HG02973 (cell line): Measurements from ENCODE around the gene SZRD1.
A peak's percentile ranks its signal among the peaks of the same experiment; 100 is the strongest.

Experiments
- ATAC-seq: cut with Tn5 transposase; IDR thresholded peaks from one replicate; pipeline ENCODE4 v1.9.1; 2021; ENCODE audit warnings: moderate library complexity; ENCODE audit not compliant: unreplicated experiment

The SZRD1 gene

GRCh38 chr1:16367258-16367967 is 371 bp downstream of the SZRD1 start:
- peak; percentile 54 for ATAC-seq

- ATAC-seq, result no peak
Measured at GRCh38 chr1:16367968-16368890, 1.2 kb downstream of the SZRD1 start.

GRCh38 chr1:16369821-16370220 is 2.8 kb downstream of the SZRD1 start:
- ATAC-seq, result no peak

- no peak for ATAC-seq
Measured at GRCh38 chr1:16371725-16372124, 4.7 kb downstream of the SZRD1 start.

- no peak for ATAC-seq
Measured at GRCh38 chr1:16372535-16373285, 5.7 kb downstream of the SZRD1 start.

- ATAC-seq, result no peak
Measured at GRCh38 chr1:16374266-16374665, 7.2 kb downstream of the SZRD1 start.

GRCh38 chr1:16375521-16376340 is 8.7 kb downstream of the SZRD1 start:
- ATAC-seq, result no peak

GRCh38 chr1:16376971-16377370 is 9.9 kb downstream of the SZRD1 start:
- ATAC-seq, result no peak

GRCh38 chr1:16378443-16378842 is 11.4 kb downstream of the SZRD1 start:
- no peak for ATAC-seq

- ATAC-seq, result no peak
Measured at GRCh38 chr1:16380868-16381267, 13.8 kb downstream of the SZRD1 start.

- ATAC-seq, result no peak
Measured at GRCh38 chr1:16383888-16384287, 16.8 kb downstream of the SZRD1 start.

GRCh38 chr1:16385659-16386453 is 18.8 kb downstream of the SZRD1 start:
- ATAC-seq, result no peak

GRCh38 chr1:16386454-16387113 is 19.5 kb downstream of the SZRD1 start:
- ATAC-seq, result no peak

- no peak for ATAC-seq
Measured at GRCh38 chr1:16387201-16388188, 20.5 kb downstream of the SZRD1 start.

- no peak for ATAC-seq
Measured at GRCh38 chr1:16391411-16391810, 24.4 kb downstream of the SZRD1 start.

GRCh38 chr1:16392740-16393569 is 25.9 kb downstream of the SZRD1 start:
- ATAC-seq, result no peak
